IMR-90 (cell line): Measurements from ENCODE around the gene MEGF6.

ENCODE experiments used
- CEBPB ChIP-seq: IDR thresholded peaks from 2 replicates; pipeline ENCODE4 v1.6.1; 2012; ENCODE audit warnings: low read depth, low read length, improper control_type of control experiment
- CTCF ChIP-seq: conservative IDR thresholded peaks from 2 replicates; pipeline ENCODE4 v1.5.1; 2012; ENCODE audit warnings: mild to moderate bottlenecking, low read depth, low read length, improper control_type of control experiment
- MAZ ChIP-seq: IDR thresholded peaks from 2 replicates; pipeline ENCODE4 v1.6.1; 2012; ENCODE audit warnings: low read depth, mild to moderate bottlenecking, low read length, improper control_type of control experiment, moderate library complexity, borderline replicate concordance
- NFE2L2 ChIP-seq: fragments of 150-350 bp; IDR thresholded peaks from 2 replicates; pipeline ENCODE4 v1.6.1; 2016; ENCODE audit warnings: low read depth, mild to moderate bottlenecking, low read length
- POLR2A ChIP-seq: IDR thresholded peaks from 2 replicates; pipeline ENCODE4 v1.6.1; 2012; ENCODE audit warnings: mild to moderate bottlenecking, low read depth, low read length
- RAD21 ChIP-seq: IDR thresholded peaks from 2 replicates; pipeline ENCODE4 v1.6.1; 2012; ENCODE audit warnings: low read length, improper control_type of control experiment
- USF2 ChIP-seq: fragments of 150-350 bp; IDR thresholded peaks from 2 replicates; pipeline ENCODE4 v1.6.1; 2017; ENCODE audit warnings: mild to moderate bottlenecking, antibody characterized with exemption, low read length, low read depth

DNA sequence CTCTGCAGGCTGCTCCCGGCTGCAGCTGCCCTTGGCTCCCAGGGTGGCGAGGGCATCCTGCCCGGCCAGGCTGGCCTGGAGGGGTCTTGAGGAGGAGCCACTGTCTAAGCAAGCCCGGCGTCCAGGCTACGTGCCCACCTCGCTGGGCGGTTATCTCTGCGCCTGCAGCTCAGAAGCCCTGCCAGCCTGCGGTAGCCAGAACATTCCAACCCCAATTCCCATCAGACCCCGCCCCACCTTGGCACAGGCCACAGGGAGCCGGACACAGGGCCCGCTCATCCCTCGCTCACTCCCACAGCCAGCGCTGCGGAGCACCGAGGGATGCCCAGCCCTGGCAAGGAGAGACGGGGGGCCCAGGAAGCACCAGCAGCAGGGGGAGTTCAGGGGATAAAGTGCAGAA, 53.9 kb downstream of the MEGF6 start:
- TF ChIP-seq CTCF (no peak), POLR2A (no peak), NFE2L2 (no peak), USF2 (no peak), CEBPB (no peak), RAD21 (no peak), MAZ (no peak)
